Trophoblast cell (in vitro differentiated cells and primary cell): ENCODE results near the gene CNOT1.
"Not testable (repeated sequence)": the region's sequence is repeated elsewhere in the genome, so short reads cannot be mapped to it uniquely, and the experiment has no call there.

Source experiments
- DNase-seq, 2 donors: peaks; one replicate each; pipeline ENCODE4 v3.0.0-alpha.2; 2016
- H2AFZ ChIP-seq: 2 replicates; pipeline ENCODE4 v1.6.1; 2013; ENCODE audit warnings: low read length, moderate library complexity, mild to moderate bottlenecking; ENCODE audit not compliant: insufficient read depth, poor library complexity
- H2AK5ac ChIP-seq: 2 replicates; pipeline ENCODE4 v1.6.1; 2013; ENCODE audit warnings: mild to moderate bottlenecking, low read length
- H2BK120ac ChIP-seq: 2 replicates; pipeline ENCODE4 v1.6.1; 2013; ENCODE audit warnings: low read length, mild to moderate bottlenecking, moderate library complexity; ENCODE audit not compliant: insufficient read depth, poor library complexity
- H2BK12ac ChIP-seq: 2 replicates; pipeline ENCODE4 v1.6.1; 2013; ENCODE audit warnings: mild to moderate bottlenecking, low read length, moderate library complexity
- H2BK5ac ChIP-seq: 2 replicates; pipeline ENCODE4 v1.6.1; 2013; ENCODE audit warnings: low read length, low read depth, moderate library complexity, mild to moderate bottlenecking; ENCODE audit not compliant: poor library complexity
- H3K14ac ChIP-seq: 2 replicates; pipeline ENCODE4 v1.6.1; 2013; ENCODE audit warnings: mild to moderate bottlenecking, low read length
- H3K18ac ChIP-seq: 2 replicates; pipeline ENCODE4 v1.6.1; 2013; ENCODE audit warnings: mild to moderate bottlenecking, low read length
- H3K23ac ChIP-seq: 2 replicates; pipeline ENCODE4 v1.6.1; 2013; ENCODE audit warnings: low read length
- H3K27ac ChIP-seq: 2 replicates; pipeline ENCODE4 v1.5.1; 2013; ENCODE audit warnings: low read depth, mild to moderate bottlenecking, inconsistent platforms, low read length, moderate library complexity
- H3K27me3 ChIP-seq: 2 replicates; pipeline ENCODE4 v1.6.1; 2013; ENCODE audit warnings: inconsistent platforms, mild to moderate bottlenecking, low read length, moderate library complexity; ENCODE audit not compliant: insufficient read depth
- H3K36me3 ChIP-seq, 2 experiments: 1 replicate in 1 of 2; 2 replicates in 1 of 2; pipeline ENCODE4 v1.6.1; 2013; ENCODE audit warnings: low read length in 2 of 2, mild to moderate bottlenecking in 2 of 2, moderate library complexity in 1 of 2; ENCODE audit not compliant: insufficient read depth in 2 of 2, control insufficient read depth in 1 of 2
- H3K4ac ChIP-seq: 2 replicates; pipeline ENCODE4 v1.6.1; 2013; ENCODE audit warnings: low read depth, mild to moderate bottlenecking, low read length, moderate library complexity
- H3K4me1 ChIP-seq, 2 experiments: 1 replicate in 1 of 2; 2 replicates in 1 of 2; pipeline ENCODE4 v1.6.1; 2013; ENCODE audit warnings: low read length in 2 of 2, mild to moderate bottlenecking in 2 of 2, moderate library complexity in 1 of 2; ENCODE audit not compliant: insufficient read depth in 2 of 2, control insufficient read depth in 1 of 2
- H3K4me2 ChIP-seq: 2 replicates; pipeline ENCODE4 v1.6.1; 2013; ENCODE audit warnings: inconsistent platforms, mild to moderate bottlenecking, low read length, moderate library complexity
- H3K4me3 ChIP-seq: 2 replicates; pipeline ENCODE4 v1.5.1; 2013; ENCODE audit warnings: mild to moderate bottlenecking, low read depth, low read length, inconsistent platforms
- H3K79me1 ChIP-seq: one replicate; pipeline ENCODE4 v1.6.1; 2013; ENCODE audit warnings: low read length
- H3K79me2 ChIP-seq: 2 replicates; pipeline ENCODE4 v1.6.1; 2013; ENCODE audit warnings: low read length, mild to moderate bottlenecking; ENCODE audit not compliant: control insufficient read depth, insufficient read depth, poor library complexity
- H3K9ac ChIP-seq: 2 replicates; pipeline ENCODE4 v1.6.1; 2013; ENCODE audit warnings: mild to moderate bottlenecking, low read length
- H3K9me3 ChIP-seq: 2 replicates; pipeline ENCODE4 v1.6.1; 2013; ENCODE audit warnings: low read depth, mild to moderate bottlenecking, control low read depth, inconsistent platforms, low read length; ENCODE audit not compliant: insufficient read depth
- H4K12ac ChIP-seq: 2 replicates; pipeline ENCODE4 v1.6.1; 2013; ENCODE audit warnings: low read depth, mild to moderate bottlenecking, low read length, moderate library complexity
- H4K8ac ChIP-seq: 2 replicates; pipeline ENCODE4 v1.6.1; 2013; ENCODE audit warnings: low read depth, mild to moderate bottlenecking, low read length, moderate library complexity
- H4K91ac ChIP-seq: one replicate; pipeline ENCODE4 v1.6.1; 2013; ENCODE audit warnings: low read depth, mild to moderate bottlenecking, low read length, moderate library complexity
- WGBS: extraction: QIAGEN DNeasy Blood & Tissue Kit; methylation state at CpG from one replicate; pipeline ENCODE4 v1.1.7; 2013; ENCODE audit warnings: missing lambda C conversion rate; ENCODE audit not compliant: insufficient read length, insufficient coverage; ENCODE audit errors: extremely low coverage; 5-methylcytosine and 5-hydroxymethylcytosine counted together

CNOT1 gene

DNA sequence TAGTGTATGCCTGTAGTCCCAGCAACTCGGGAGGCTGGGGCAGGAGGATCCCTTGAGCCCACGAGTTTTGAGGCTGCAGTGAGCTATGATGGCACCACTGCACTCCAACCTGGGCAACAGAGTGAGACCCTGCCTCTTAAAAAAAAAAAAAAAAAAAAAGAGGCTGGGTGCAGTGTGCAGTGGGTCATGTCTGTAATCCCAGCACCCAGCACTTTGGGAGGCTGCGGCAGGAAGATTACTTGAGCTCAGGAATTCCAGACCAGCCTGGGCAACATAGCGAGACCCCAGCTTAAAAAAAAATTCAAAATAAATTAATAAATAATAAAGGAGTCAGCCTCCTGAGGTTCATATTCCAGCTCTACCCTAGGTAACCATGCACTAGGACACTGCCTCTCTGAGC, 9.6 kb upstream of the CNOT1 start:
- Histone ChIP-seq H3K27ac (no peak overlapping the region), H3K36me3 (no peaks in the 10 kb centered on the region), H3K79me1 (no peaks in the 10 kb centered on the region), H3K4me2 (no peak overlapping the region), H2BK120ac (no peak overlapping the region), H3K79me2 (no peaks in the 10 kb centered on the region), H3K4me1 (no peaks in the 10 kb centered on the region), H2BK5ac (no peak overlapping the region), H3K14ac (no peak overlapping the region), H3K18ac (no peak overlapping the region), H3K9ac (no peak overlapping the region), H2AK5ac (no peak overlapping the region), H3K27me3 (no peaks in the 10 kb centered on the region), H4K91ac (no peak overlapping the region), H3K9me3 (no peaks in the 10 kb centered on the region), H3K4ac (no peak overlapping the region), H3K23ac (no peak overlapping the region), H2BK12ac (no peak overlapping the region), H4K8ac (no peak overlapping the region), H4K12ac (no peak overlapping the region), H2AFZ (no peak overlapping the region), H3K4me3 (no peak overlapping the region)
- DNase-seq, result no peak
- no CpG with 5 or more reads among the region's 4 CpGs for WGBS

DNA sequence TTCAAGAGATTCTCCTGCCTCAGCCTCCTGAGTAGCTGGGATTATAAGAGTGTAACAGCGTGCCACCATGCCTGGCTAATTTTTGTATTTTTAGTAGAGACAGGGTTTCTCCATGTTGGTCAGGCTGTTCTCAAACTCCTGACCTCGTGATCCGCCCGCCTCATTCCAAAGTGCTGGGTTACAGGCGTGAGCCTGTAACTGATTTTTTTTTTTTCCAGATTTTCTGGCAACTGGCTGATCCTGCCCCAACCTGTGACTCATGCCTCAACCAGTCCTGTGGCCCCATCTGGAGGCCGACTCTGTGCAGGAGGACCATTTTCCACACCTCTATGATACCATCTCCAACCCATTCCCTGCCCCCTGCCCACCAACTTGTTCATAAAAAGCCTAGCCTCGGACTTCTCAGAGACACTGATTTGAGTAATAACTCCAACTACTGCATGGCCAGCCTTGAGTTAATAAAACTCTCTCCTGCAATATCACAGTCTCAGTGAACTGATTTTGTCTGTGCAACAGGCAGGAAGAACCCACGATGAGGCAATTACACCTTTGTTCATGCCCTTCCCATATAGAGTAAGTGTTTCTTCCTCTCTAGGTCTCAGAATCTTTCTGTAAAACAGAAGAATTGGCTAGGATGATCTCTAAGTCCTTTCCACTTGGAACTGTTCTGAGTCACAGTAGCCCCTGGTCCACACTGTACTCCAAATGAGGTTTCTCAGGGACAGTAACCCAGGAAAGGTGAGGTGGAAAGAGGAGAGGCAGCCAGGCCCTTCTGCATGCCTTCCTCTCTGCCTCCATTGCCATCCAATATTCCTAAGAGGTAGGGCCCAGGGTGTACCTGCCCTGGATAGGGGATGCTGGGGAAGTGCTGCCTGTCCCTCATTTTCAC, 8.8 kb upstream of the CNOT1 start:
- Histone ChIP-seq H2AK5ac (no peak overlapping the region), H2BK12ac (no peak overlapping the region), H3K9ac (no peak overlapping the region), H3K4me2 (no peak overlapping the region), H4K12ac (no peak overlapping the region), H3K4me1 (no peaks in the 10 kb centered on the region), H2AFZ (no peak overlapping the region), H3K79me1 (no peaks in the 10 kb centered on the region), H3K4me3 (no peak overlapping the region), H3K4ac (no peak overlapping the region), H3K27ac (no peak overlapping the region), H3K18ac (no peak overlapping the region), H3K27me3 (no peaks in the 10 kb centered on the region), H4K91ac (no peak overlapping the region), H4K8ac (no peak overlapping the region), H2BK120ac (no peak overlapping the region), H2BK5ac (no peak overlapping the region), H3K9me3 (no peaks in the 10 kb centered on the region), H3K23ac (no peak overlapping the region), H3K79me2 (no peaks in the 10 kb centered on the region), H3K14ac (no peak overlapping the region), H3K36me3 (no peaks in the 10 kb centered on the region)
- no CpG with 5 or more reads among the region's 8 CpGs for WGBS
- DNase-seq, result peak; percentile 87 to 92

DNA sequence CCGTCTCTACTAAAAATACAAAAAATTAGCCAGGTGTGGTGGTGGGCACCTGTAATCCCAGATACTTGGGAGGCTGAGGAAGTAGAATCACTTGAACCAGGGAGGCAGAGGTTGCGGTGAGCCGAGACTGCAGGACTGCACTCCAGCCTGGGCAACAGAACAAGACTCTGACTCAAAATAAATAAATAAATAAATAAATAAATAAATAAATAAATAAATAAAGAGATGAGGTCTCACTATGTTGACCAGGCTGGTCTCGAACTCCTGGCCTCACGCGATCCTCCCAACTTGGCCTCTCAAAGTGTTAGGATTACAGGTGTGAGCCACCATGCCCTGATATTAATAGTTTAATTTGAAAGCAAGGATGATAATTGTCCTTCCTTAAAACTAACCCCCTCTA, 7.4 kb upstream of the CNOT1 start:
- H2AK5ac ChIP-seq, H3K18ac ChIP-seq, H3K79me1 ChIP-seq, H3K4ac ChIP-seq, H2BK5ac ChIP-seq, H3K27ac ChIP-seq, H4K91ac ChIP-seq, DNase-seq, H2BK12ac ChIP-seq, H4K8ac ChIP-seq, H3K9me3 ChIP-seq, H3K79me2 ChIP-seq, H3K23ac ChIP-seq, H3K4me3 ChIP-seq, H3K4me2 ChIP-seq, H2BK120ac ChIP-seq, H3K4me1 ChIP-seq, H3K36me3 ChIP-seq, H3K14ac ChIP-seq, H4K12ac ChIP-seq, H3K27me3 ChIP-seq, H3K9ac ChIP-seq, H2AFZ ChIP-seq: not testable (repeated sequence)
- WGBS, result no CpG with 5 or more reads among the region's 6 CpGs

DNA sequence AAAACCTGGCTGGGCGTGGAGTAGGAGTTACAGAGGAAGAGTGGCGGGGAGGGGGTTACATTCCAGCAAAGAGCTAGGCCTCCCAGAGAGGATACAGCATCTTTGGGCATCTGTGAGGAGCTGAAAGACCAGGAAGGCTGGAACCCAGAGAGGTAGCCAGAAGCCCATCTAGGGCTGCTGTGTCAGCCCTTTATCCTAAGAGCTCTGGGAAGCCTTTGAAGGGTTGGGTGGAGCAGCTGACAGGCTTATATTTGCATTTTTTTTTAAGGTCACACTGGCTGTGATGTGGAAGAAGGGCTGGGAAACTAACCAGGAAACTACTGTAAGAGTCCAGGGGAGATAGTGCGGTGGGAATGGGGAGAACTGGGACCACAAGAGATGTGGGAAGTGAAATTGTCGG, 6.8 kb upstream of the CNOT1 start:
- H2BK5ac ChIP-seq, result no peak overlapping the region
- H3K9me3 ChIP-seq, result no peaks in the 10 kb centered on the region
- H4K8ac ChIP-seq, result no peak overlapping the region
- H3K4me2 ChIP-seq, result no peak overlapping the region
- H3K9ac ChIP-seq, result no peak overlapping the region
- no peak overlapping the region for H3K27ac ChIP-seq
- H3K14ac ChIP-seq, result no peak overlapping the region
- no peak overlapping the region for H4K91ac ChIP-seq
- no peaks in the 10 kb centered on the region for H3K36me3 ChIP-seq
- no peak for DNase-seq
- no peak overlapping the region for H2AK5ac ChIP-seq
- H3K4me3 ChIP-seq, result no peak overlapping the region
- H3K79me1 ChIP-seq, result no peaks in the 10 kb centered on the region
- H4K12ac ChIP-seq, result no peak overlapping the region
- H3K79me2 ChIP-seq, result no peaks in the 10 kb centered on the region
- H2AFZ ChIP-seq, result no peak overlapping the region
- 100% methylated on average over 1 of the region's 4 CpGs for WGBS
- no peaks in the 10 kb centered on the region for H3K4me1 ChIP-seq
- no peak overlapping the region for H3K18ac ChIP-seq
- H3K27me3 ChIP-seq, result no peaks in the 10 kb centered on the region
- H2BK12ac ChIP-seq, result no peak overlapping the region
- no peak overlapping the region for H3K4ac ChIP-seq
- no peak overlapping the region for H2BK120ac ChIP-seq
- no peak overlapping the region for H3K23ac ChIP-seq
